NB4 (cell line): Measurements from ENCODE around the gene CEP104.

Experiments used
- DNase-seq: peaks from one replicate; pipeline ENCODE4 v3.0.0; 2010; ENCODE audit warnings: low read depth
- H3K4me3 ChIP-seq: one replicate; pipeline ENCODE4 v1.5.1; 2011; ENCODE audit warnings: mild to moderate bottlenecking, low read depth, low read length, moderate library complexity
- CTCF ChIP-seq: IDR thresholded peaks from one replicate; pipeline ENCODE4 v1.5.1; 2012; ENCODE audit warnings: low read depth, low read length
- MAX ChIP-seq: IDR thresholded peaks from 2 replicates; pipeline ENCODE4 v1.6.1; 2011; ENCODE audit warnings: low read depth, low read length
- MYC ChIP-seq: IDR thresholded peaks from 2 replicates; pipeline ENCODE4 v1.6.1; 2011; ENCODE audit warnings: low read depth, low read length
- POLR2A ChIP-seq: IDR thresholded peaks from 2 replicates; pipeline ENCODE4 v1.6.1; 2011; ENCODE audit warnings: mild to moderate bottlenecking; ENCODE audit not compliant: insufficient read length; ENCODE audit errors: extremely low read depth

The CEP104 gene

GRCh38 chr1:3774946-3775489 lies 82.0 kb downstream of the CEP104 start:
- TF ChIP-seq MYC: no peak
- DNase-seq: no peak
- H3K4me3 ChIP-seq: no peak overlapping the region

- TF ChIP-seq MAX: no peak
- no peak for TF ChIP-seq POLR2A
- TF ChIP-seq CTCF: no peak
- no peak for TF ChIP-seq MYC
- DNase-seq: no peak
- H3K4me3 ChIP-seq: no peak overlapping the region
Measured at GRCh38 chr1:3774276-3774945, 82.6 kb downstream of the CEP104 start.

- H3K4me3 ChIP-seq: no peak overlapping the region
- DNase-seq: no peak
- TF ChIP-seq MYC (no peak), CTCF (no peak), POLR2A (no peak), MAX (no peak)
Measured at GRCh38 chr1:3773572-3774275, 83.3 kb downstream of the CEP104 start.

- DNase-seq: no peak
- TF ChIP-seq MAX (no peak), CTCF (no peak), MYC (no peak), POLR2A (no peak)
Measured at GRCh38 chr1:3772715-3773571, 84.1 kb downstream of the CEP104 start, which contains the start of gene SMIM1. Gene SMIM1 (plus strand): TSS chr1:3772749. CDS start chr1:3775374, 2,625 bp downstream.

GRCh38 chr1:3772027-3772714 lies 84.8 kb downstream of the CEP104 start:
- H3K4me3 ChIP-seq: peak overlapping the region; percentile 11
- DNase-seq: peak; percentile 86
- TF ChIP-seq MAX (peak; percentile 78), MYC (peak; percentile 24), CTCF (no peak), POLR2A (peak; percentile 47)

More at GRCh38 chr1:3772715-3773571, 84.1 kb downstream of the CEP104 start, which contains the start of gene SMIM1:
- peak within 1 kb of the TSS; percentile 11 for H3K4me3 ChIP-seq
